CD4-positive, CD25-positive, alpha-beta regulatory T cell (primary cell): ENCODE data around the gene NR1D2. TPM values are rescaled to one million over a fixed set of nuclear protein-coding genes. Genes with fewer than 3 reads are reported as not detected.
A peak's percentile ranks its signal among the peaks of the same experiment; 100 is the strongest.

Experiments
- ATAC-seq, 2 donors: fragments of 150-1000 bp; cut with Tn5 transposase; one replicate each; pipeline ENCODE4 v1.10.0; 2021; ENCODE audit warnings: low read depth in 2 of 2, moderate number of reproducible peaks in 2 of 2, moderate library complexity in 1 of 2
- DNase-seq, 3 donors: peaks; one replicate each; pipeline versions ENCODE4 v3.0.0 to v3.0.0-alpha.2; 2012 to 2022; ENCODE audit warnings: mixed read lengths in 1 of 3
- H3K27ac ChIP-seq: one replicate; pipeline ENCODE4 v1.7.0; 2013; ENCODE audit warnings: mild to moderate bottlenecking, low read length; ENCODE audit not compliant: insufficient read depth, poor library complexity, severe bottlenecking
- H3K27me3 ChIP-seq: one replicate; pipeline ENCODE4 v1.7.0; 2013; ENCODE audit warnings: low read length; ENCODE audit not compliant: control insufficient read depth, insufficient read depth
- H3K36me3 ChIP-seq: one replicate; pipeline ENCODE4 v1.7.0; 2013; ENCODE audit warnings: mild to moderate bottlenecking, low read length, moderate library complexity; ENCODE audit not compliant: control insufficient read depth, insufficient read depth
- H3K4me1 ChIP-seq: 2 replicates; pipeline ENCODE4 v1.7.0; 2013; ENCODE audit warnings: mild to moderate bottlenecking, low read length; ENCODE audit not compliant: insufficient read depth, control insufficient read depth, poor library complexity, severe bottlenecking
- H3K4me3 ChIP-seq: one replicate; pipeline ENCODE4 v1.7.0; 2013; ENCODE audit warnings: low read depth, mild to moderate bottlenecking, low read length, moderate library complexity
- H3K9me3 ChIP-seq, 2 experiments: 1 replicate in 1 of 2; 2 replicates in 1 of 2; pipeline ENCODE4 v1.7.0; 2013; ENCODE audit warnings: low read length in 2 of 2, mild to moderate bottlenecking in 1 of 2, moderate library complexity in 1 of 2; ENCODE audit not compliant: control insufficient read depth in 2 of 2
- H3K27ac Mint-ChIP-seq, 3 donors: one replicate each; pipeline ENCODE4 v1.8.0; 2020 to 2022; ENCODE audit warnings: mild to moderate bottlenecking in 3 of 3, mixed read lengths in 3 of 3, moderate library complexity in 2 of 3
- H3K27me3 Mint-ChIP-seq: one replicate; pipeline ENCODE4 v1.8.0; 2022; ENCODE audit warnings: mild to moderate bottlenecking, mixed read lengths
- H3K36me3 Mint-ChIP-seq: one replicate; pipeline ENCODE4 v1.8.0; 2020; ENCODE audit warnings: mixed read lengths
- H3K4me1 Mint-ChIP-seq, 4 donors: one replicate each; pipeline ENCODE4 v1.8.0; 2020 to 2022; ENCODE audit warnings: mixed read lengths in 4 of 4, mild to moderate bottlenecking in 1 of 4
- H3K4me3 Mint-ChIP-seq, 4 donors: one replicate each; pipeline ENCODE4 v1.8.0; 2020 to 2022; ENCODE audit warnings: mild to moderate bottlenecking in 4 of 4, mixed read lengths in 4 of 4, moderate library complexity in 3 of 4
- H3K9me3 Mint-ChIP-seq, 7 donors: one replicate each; pipeline ENCODE4 v1.8.0; 2020 to 2022; ENCODE audit warnings: mixed read lengths in 7 of 7, mild to moderate bottlenecking in 3 of 7, moderate library complexity in 2 of 7
- polyA plus RNA-seq, 4 donors: library from polyadenylated mRNA; unstranded; fragments of 300-500 nt; fragmentation: Illumina TruSeq; gene quantifications; one replicate each; pipeline ENCODE4 v1.2.3, GENCODE V29; 2021
- total RNA-seq: library from RNA; stranded (reverse); gene quantifications from one replicate; pipeline ENCODE4 v1.2.3, GENCODE V29; 2022

Gene NR1D2
- total and polyA plus RNA-seq, 5 donors from 2014 or later, result 35.9 to 113 (median 44.2) TPM

- Mint-ChIP-seq H3K4me3 (no peak overlapping the region), H3K9me3 (no peaks in the 10 kb centered on the region), H3K27me3 (peaks cover 19% of the 10 kb centered on the region), H3K36me3 (peaks cover 4% of the 10 kb centered on the region), H3K27ac (no peak overlapping the region), H3K4me1 (no peaks in the 10 kb centered on the region)
- H3K4me3 ChIP-seq, result no peak overlapping the region
- H3K27me3 ChIP-seq, result peaks cover 2% of the 10 kb centered on the region
- no peaks in the 10 kb centered on the region for H3K4me1 ChIP-seq
- no peak for DNase-seq
- no peak for ATAC-seq
- H3K36me3 ChIP-seq, result no peaks in the 10 kb centered on the region
- no peaks in the 10 kb centered on the region for H3K9me3 ChIP-seq
- H3K27ac ChIP-seq, result no peak overlapping the region
These were observed 12.5 kb upstream of the NR1D2 start for GRCh38 chr3:23932571-23932970.

- Histone ChIP-seq H3K27ac (no peak overlapping the region), H3K4me3 (no peak overlapping the region), H3K36me3 (no peaks in the 10 kb centered on the region), H3K27me3 (peaks cover 2% of the 10 kb centered on the region), H3K9me3 (no peaks in the 10 kb centered on the region), H3K4me1 (no peaks in the 10 kb centered on the region)
- Mint-ChIP-seq H3K9me3 (no peaks in the 10 kb centered on the region), H3K36me3 (peaks cover 4% of the 10 kb centered on the region), H3K27me3 (peaks cover 29% of the 10 kb centered on the region), H3K4me3 (no peak overlapping the region), H3K27ac (no peak overlapping the region), H3K4me1 (no peaks in the 10 kb centered on the region)
- DNase-seq (no peak), ATAC-seq (no peak)
These were observed 10.8 kb upstream of the NR1D2 start for GRCh38 chr3:23934253-23934652.

DNA sequence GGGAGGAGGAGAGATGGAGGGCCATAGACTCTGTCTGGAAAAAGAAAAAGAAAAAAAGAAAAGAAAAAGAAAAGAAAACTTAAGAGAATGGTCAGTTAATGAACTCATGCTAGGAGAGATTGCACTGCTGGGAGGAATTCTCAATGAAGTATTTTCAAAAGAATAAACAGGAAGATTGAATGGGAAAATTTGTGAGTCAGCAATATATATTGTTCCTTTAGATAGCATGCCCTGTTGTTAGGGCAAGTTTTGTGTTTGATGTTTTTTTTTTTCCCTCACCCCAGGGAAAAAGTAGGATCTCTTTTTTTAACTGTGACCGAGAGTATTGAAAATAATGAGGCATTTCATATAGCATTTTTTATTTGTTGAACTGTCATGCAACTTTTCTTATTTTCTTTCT is 7.8 kb upstream of the NR1D2 start:
- Histone ChIP-seq H3K4me3 (no peak overlapping the region), H3K27me3 (no peaks in the 10 kb centered on the region), H3K9me3 (no peaks in the 10 kb centered on the region), H3K36me3 (no peaks in the 10 kb centered on the region), H3K4me1 (no peaks in the 10 kb centered on the region), H3K27ac (no peak overlapping the region)
- peaks cover 0 to 2% (median 0%) of the 10 kb centered on the region in 4 donors for H3K4me1 Mint-ChIP-seq
- peaks cover 43% of the 10 kb centered on the region for H3K27me3 Mint-ChIP-seq
- no peaks in the 10 kb centered on the region for H3K36me3 Mint-ChIP-seq
- DNase-seq (no peak), ATAC-seq (no peak)
- peak overlapping the region in 1 of 3 donors; percentile 4 for H3K27ac Mint-ChIP-seq
- no peak overlapping the region for H3K4me3 Mint-ChIP-seq
- no peaks in the 10 kb centered on the region for H3K9me3 Mint-ChIP-seq

DNA sequence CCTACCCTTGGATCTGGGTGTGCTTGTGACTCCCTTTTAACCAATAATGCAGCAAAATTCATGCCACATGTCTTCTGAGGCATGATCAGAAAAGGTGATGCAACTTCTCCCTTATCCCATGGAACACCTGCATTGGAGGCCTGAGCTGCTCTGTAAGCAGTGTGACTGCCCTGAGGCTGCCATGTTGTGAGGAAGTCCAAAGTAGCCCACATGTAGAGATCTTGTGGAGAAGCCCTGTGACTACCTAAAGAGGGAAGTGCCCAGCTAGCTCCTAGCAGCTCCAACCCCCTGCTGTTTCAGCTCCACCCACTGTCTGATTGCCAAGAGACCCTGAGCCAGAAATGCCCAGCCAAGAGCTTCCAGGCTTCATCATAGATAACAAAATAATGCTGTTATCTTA is 6.4 kb upstream of the NR1D2 start:
- no peaks in the 10 kb centered on the region for H3K4me1 ChIP-seq
- ATAC-seq, result no peak
- Mint-ChIP-seq H3K4me1 (peaks cover 0 to 5% (median 3%) of the 10 kb centered on the region in 4 donors), H3K4me3 (no peak overlapping the region), H3K9me3 (no peaks in the 10 kb centered on the region), H3K27ac (peak overlapping the region in 1 of 3 donors; percentile 23), H3K27me3 (peaks cover 42% of the 10 kb centered on the region), H3K36me3 (no peaks in the 10 kb centered on the region)
- DNase-seq, result no peak
- no peaks in the 10 kb centered on the region for H3K36me3 ChIP-seq
- no peak overlapping the region for H3K4me3 ChIP-seq
- no peaks in the 10 kb centered on the region for H3K9me3 ChIP-seq
- no peaks in the 10 kb centered on the region for H3K27me3 ChIP-seq
- no peak overlapping the region for H3K27ac ChIP-seq

DNA sequence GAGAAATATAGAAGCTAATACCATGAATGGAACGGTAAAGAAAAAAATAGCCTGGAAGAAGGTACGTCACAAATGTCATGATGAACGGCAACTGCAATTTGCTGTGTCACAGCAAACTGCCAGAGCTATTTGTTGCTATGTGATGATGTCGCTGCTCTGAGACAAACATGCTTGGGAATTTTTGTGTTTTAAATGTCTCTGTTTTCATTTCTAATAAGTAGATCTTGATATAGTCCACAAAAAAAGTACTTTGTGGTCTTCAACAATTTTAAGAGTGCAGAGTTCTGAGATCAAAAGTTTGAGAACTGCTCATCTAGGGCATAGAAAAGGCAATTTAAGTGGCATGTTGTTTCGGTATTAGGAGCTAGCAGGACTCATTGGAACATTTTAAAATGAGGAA is 4.3 kb upstream of the NR1D2 start:
- Histone ChIP-seq H3K27ac (no peak overlapping the region), H3K36me3 (no peaks in the 10 kb centered on the region), H3K4me1 (peaks cover 2% of the 10 kb centered on the region), H3K9me3 (no peaks in the 10 kb centered on the region), H3K27me3 (no peaks in the 10 kb centered on the region), H3K4me3 (no peak overlapping the region)
- no peaks in the 10 kb centered on the region for H3K36me3 Mint-ChIP-seq
- H3K9me3 Mint-ChIP-seq, result no peaks in the 10 kb centered on the region
- no peak overlapping the region for H3K4me3 Mint-ChIP-seq
- DNase-seq, result no peak
- H3K27ac Mint-ChIP-seq, result no peak overlapping the region
- H3K27me3 Mint-ChIP-seq, result peaks cover 42% of the 10 kb centered on the region
- peaks cover 5 to 12% (median 11%) of the 10 kb centered on the region in 4 donors for H3K4me1 Mint-ChIP-seq
- ATAC-seq, result no peak

- DNase-seq (no peak), ATAC-seq (no peak)
- no peak overlapping the region for H3K27ac ChIP-seq
- H3K9me3 ChIP-seq, result no peaks in the 10 kb centered on the region
- Mint-ChIP-seq H3K4me1 (peaks cover 5 to 14% (median 11%) of the 10 kb centered on the region in 4 donors), H3K27me3 (peaks cover 42% of the 10 kb centered on the region), H3K27ac (no peak overlapping the region), H3K4me3 (peak overlapping the region in 1 of 4 donors; percentile 17), H3K36me3 (no peaks in the 10 kb centered on the region), H3K9me3 (no peaks in the 10 kb centered on the region)
- H3K36me3 ChIP-seq, result no peaks in the 10 kb centered on the region
- peaks cover 5% of the 10 kb centered on the region for H3K4me1 ChIP-seq
- H3K27me3 ChIP-seq, result no peaks in the 10 kb centered on the region
- H3K4me3 ChIP-seq, result no peak overlapping the region
These were observed 3.6 kb upstream of the NR1D2 start for GRCh38 chr3:23941440-23941839.

- Histone ChIP-seq H3K4me1 (peaks cover 13% of the 10 kb centered on the region), H3K36me3 (no peaks in the 10 kb centered on the region), H3K27me3 (no peaks in the 10 kb centered on the region), H3K9me3 (no peaks in the 10 kb centered on the region), H3K27ac (no peak overlapping the region), H3K4me3 (no peak overlapping the region)
- Mint-ChIP-seq H3K4me3 (peak overlapping the region in 2 of 4 donors; percentile 3 to 68), H3K27ac (no peak overlapping the region), H3K27me3 (peaks cover 40% of the 10 kb centered on the region), H3K36me3 (peaks cover 4% of the 10 kb centered on the region), H3K9me3 (no peaks in the 10 kb centered on the region), H3K4me1 (peaks cover 11 to 23% (median 13%) of the 10 kb centered on the region in 4 donors)
- no peak for ATAC-seq
- no peak for DNase-seq
These were observed 2.5 kb upstream of the NR1D2 start for GRCh38 chr3:23942546-23942945.

DNA sequence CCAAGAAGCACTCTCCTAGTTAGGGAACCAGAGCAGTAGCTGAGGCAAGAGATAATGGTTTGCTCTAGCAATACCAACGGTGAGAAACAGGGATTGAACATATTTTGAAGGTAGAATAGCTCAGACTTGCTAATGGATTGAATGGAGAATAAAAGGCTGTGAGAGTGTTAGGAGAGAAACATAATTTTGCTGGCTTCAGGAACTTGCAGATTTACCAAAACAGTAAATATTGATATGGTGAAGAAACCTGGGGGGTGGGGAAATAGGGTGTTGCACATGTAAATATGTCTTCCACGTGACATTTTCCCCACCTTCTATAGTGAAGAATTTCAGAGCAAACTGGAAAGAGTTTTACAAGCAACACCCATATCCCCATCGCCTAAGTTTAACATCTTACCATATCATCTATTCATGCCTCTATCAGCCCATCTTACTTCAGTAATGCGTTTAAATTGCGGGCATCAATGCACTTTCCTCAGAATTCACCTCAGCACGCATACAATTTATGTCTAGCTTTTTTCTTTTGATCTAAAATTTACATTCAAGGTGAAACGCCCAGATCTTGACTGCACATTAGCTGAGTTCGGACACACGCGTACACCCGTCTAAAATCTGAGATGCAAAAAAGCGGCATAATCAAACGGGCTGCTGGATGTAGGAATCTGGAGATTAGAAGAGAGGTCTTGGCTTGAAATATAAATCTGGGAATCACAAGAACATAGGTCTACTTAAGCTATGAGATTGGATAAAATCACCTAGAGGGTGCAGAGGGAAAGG is 891 bp upstream of the NR1D2 start:
- H3K9me3 Mint-ChIP-seq, result no peaks in the 10 kb centered on the region
- peak overlapping the region; percentile 93 for H3K27ac ChIP-seq
- H3K27me3 Mint-ChIP-seq, result peaks cover 29% of the 10 kb centered on the region

More for the DNA sequence above, 891 bp upstream of the NR1D2 start:
- H3K36me3 Mint-ChIP-seq, result peaks cover 8% of the 10 kb centered on the region
- H3K27ac Mint-ChIP-seq, result peak overlapping the region; percentile 85 to 94 (median 89)
- peak in 2 of 3 donors; percentile 5 to 15 for DNase-seq
- H3K4me1 ChIP-seq, result peaks cover 19% of the 10 kb centered on the region
- peaks cover 18 to 38% (median 24%) of the 10 kb centered on the region in 4 donors for H3K4me1 Mint-ChIP-seq
- no peaks in the 10 kb centered on the region for H3K27me3 ChIP-seq
- H3K4me3 ChIP-seq, result peak overlapping the region; percentile 72
- H3K4me3 Mint-ChIP-seq, result peak overlapping the region; percentile 82 to 91 (median 86)
- H3K9me3 ChIP-seq, result no peaks in the 10 kb centered on the region
- ATAC-seq, result no peak
- H3K36me3 ChIP-seq, result no peaks in the 10 kb centered on the region
